ENCODE data around the gene GDA. TPM values are rescaled to one million over a fixed set of nuclear protein-coding genes. Genes with fewer than 3 reads are reported as not detected.
"Not testable (repeated sequence)": the region's sequence is repeated elsewhere in the genome, so short reads cannot be mapped to it uniquely, and the experiment has no call there.

GDA gene
- total and polyA plus RNA-seq, 2 donors: 0.76 to 3.9 TPM

DNA sequence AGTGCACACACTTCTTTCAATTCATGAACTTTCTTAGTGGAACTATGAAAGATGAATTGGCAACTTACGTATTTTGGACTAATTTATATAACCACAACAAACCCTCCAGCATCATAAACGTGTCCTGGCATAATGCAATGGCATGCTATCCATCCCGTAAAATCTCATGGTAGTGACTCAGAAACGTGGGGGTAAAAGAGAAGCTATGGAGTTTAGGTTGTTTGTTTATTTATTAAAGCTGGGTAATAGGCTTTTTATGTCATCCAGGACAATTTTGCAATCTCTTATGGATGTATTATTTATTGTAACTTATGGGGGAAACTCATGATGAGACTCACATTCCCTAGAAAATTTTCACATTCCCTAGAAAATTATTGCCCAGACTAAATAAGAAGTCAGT is 106.3 kb downstream of the GDA start:
- H3K4me1 ChIP-seq (ENCODE audit: control insufficient read depth in 2 of 2, insufficient read depth in 2 of 2, low read length in 2 of 2): no peaks in the 10 kb centered on the region
- 91% methylated on average over 4 of the region's 4 CpGs for WGBS
- no peaks in the 10 kb centered on the region for H3K27me3 ChIP-seq (ENCODE audit: control insufficient read depth in 2 of 2, insufficient read depth in 1 of 2, low read length in 1 of 2)
- H3K27ac ChIP-seq (ENCODE audit: low read depth in 1 of 2, low read length in 1 of 2): no peak overlapping the region
- DNase-seq (ENCODE audit: low read depth in 6 of 9, low spot score in 9 of 9): no peak
- H3K9me3 ChIP-seq (ENCODE audit: control insufficient read depth in 2 of 2, insufficient read depth in 1 of 2, low read length in 1 of 2): no peaks in the 10 kb centered on the region
- H3K36me3 ChIP-seq (ENCODE audit: control insufficient read depth in 2 of 2, insufficient read depth in 2 of 2, low read length in 1 of 2): no peaks in the 10 kb centered on the region
- no peak overlapping the region for H3K4me3 ChIP-seq (ENCODE audit: low read length in 2 of 2)

GRCh38 chr9:72256931-72257330 is 107.7 kb downstream of the GDA start:
- Histone ChIP-seq H3K27me3 (ENCODE audit: control insufficient read depth in 2 of 2, insufficient read depth in 1 of 2, low read length in 1 of 2) (no peaks in the 10 kb centered on the region), H3K27ac (ENCODE audit: low read depth in 1 of 2, low read length in 1 of 2) (no peak overlapping the region), H3K4me1 (ENCODE audit: control insufficient read depth in 2 of 2, insufficient read depth in 2 of 2, low read length in 2 of 2) (no peaks in the 10 kb centered on the region), H3K36me3 (ENCODE audit: control insufficient read depth in 2 of 2, insufficient read depth in 2 of 2, low read length in 1 of 2) (no peaks in the 10 kb centered on the region), H3K9me3 (ENCODE audit: control insufficient read depth in 2 of 2, insufficient read depth in 1 of 2, low read length in 1 of 2) (no peaks in the 10 kb centered on the region), H3K4me3 (ENCODE audit: low read length in 2 of 2) (no peak overlapping the region)
- no peak for DNase-seq (ENCODE audit: low read depth in 6 of 9, low spot score in 9 of 9)
- 89% methylated on average over 6 of the region's 6 CpGs for WGBS

- Histone ChIP-seq H3K27ac (ENCODE audit: low read depth in 1 of 2, low read length in 1 of 2) (no peak overlapping the region), H3K9me3 (ENCODE audit: control insufficient read depth in 2 of 2, insufficient read depth in 1 of 2, low read length in 1 of 2) (no peaks in the 10 kb centered on the region), H3K36me3 (ENCODE audit: control insufficient read depth in 2 of 2, insufficient read depth in 2 of 2, low read length in 1 of 2) (no peaks in the 10 kb centered on the region), H3K27me3 (ENCODE audit: control insufficient read depth in 2 of 2, insufficient read depth in 1 of 2, low read length in 1 of 2) (no peaks in the 10 kb centered on the region), H3K4me3 (ENCODE audit: low read length in 2 of 2) (no peak overlapping the region), H3K4me1 (ENCODE audit: control insufficient read depth in 2 of 2, insufficient read depth in 2 of 2, low read length in 2 of 2) (no peaks in the 10 kb centered on the region)
- DNase-seq (ENCODE audit: low read depth in 6 of 9, low spot score in 9 of 9): no peak
- WGBS: 95% methylated on average over 3 of the region's 3 CpGs
Measured at GRCh38 chr9:72257814-72258213, 108.6 kb downstream of the GDA start.

GRCh38 chr9:72262063-72262462 is 112.8 kb downstream of the GDA start:
- Histone ChIP-seq H3K36me3 (ENCODE audit: control insufficient read depth in 2 of 2, insufficient read depth in 2 of 2, low read length in 1 of 2) (no peaks in the 10 kb centered on the region), H3K9me3 (ENCODE audit: control insufficient read depth in 2 of 2, insufficient read depth in 1 of 2, low read length in 1 of 2) (no peaks in the 10 kb centered on the region), H3K27me3 (ENCODE audit: control insufficient read depth in 2 of 2, insufficient read depth in 1 of 2, low read length in 1 of 2) (no peaks in the 10 kb centered on the region), H3K27ac (ENCODE audit: low read depth in 1 of 2, low read length in 1 of 2) (no peak overlapping the region), H3K4me3 (ENCODE audit: low read length in 2 of 2) (no peak overlapping the region), H3K4me1 (ENCODE audit: control insufficient read depth in 2 of 2, insufficient read depth in 2 of 2, low read length in 2 of 2) (no peaks in the 10 kb centered on the region)
- DNase-seq (ENCODE audit: low read depth in 6 of 9, low spot score in 9 of 9): no peak
- 80% methylated on average over 2 of the region's 2 CpGs for WGBS

GRCh38 chr9:72263572-72263971 is 114.3 kb downstream of the GDA start:
- no peaks in the 10 kb centered on the region for H3K9me3 ChIP-seq (ENCODE audit: control insufficient read depth in 2 of 2, insufficient read depth in 1 of 2, low read length in 1 of 2)
- H3K27me3 ChIP-seq (ENCODE audit: control insufficient read depth in 2 of 2, insufficient read depth in 1 of 2, low read length in 1 of 2): no peaks in the 10 kb centered on the region
- H3K4me3 ChIP-seq (ENCODE audit: low read length in 2 of 2): no peak overlapping the region
- no peaks in the 10 kb centered on the region for H3K4me1 ChIP-seq (ENCODE audit: control insufficient read depth in 2 of 2, insufficient read depth in 2 of 2, low read length in 2 of 2)
- no peak overlapping the region for H3K27ac ChIP-seq (ENCODE audit: low read depth in 1 of 2, low read length in 1 of 2)
- H3K36me3 ChIP-seq (ENCODE audit: control insufficient read depth in 2 of 2, insufficient read depth in 2 of 2, low read length in 1 of 2): no peaks in the 10 kb centered on the region
- WGBS: 99% methylated on average over 1 of the region's 1 CpG
- no peak for DNase-seq (ENCODE audit: low read depth in 6 of 9, low spot score in 9 of 9)

DNA sequence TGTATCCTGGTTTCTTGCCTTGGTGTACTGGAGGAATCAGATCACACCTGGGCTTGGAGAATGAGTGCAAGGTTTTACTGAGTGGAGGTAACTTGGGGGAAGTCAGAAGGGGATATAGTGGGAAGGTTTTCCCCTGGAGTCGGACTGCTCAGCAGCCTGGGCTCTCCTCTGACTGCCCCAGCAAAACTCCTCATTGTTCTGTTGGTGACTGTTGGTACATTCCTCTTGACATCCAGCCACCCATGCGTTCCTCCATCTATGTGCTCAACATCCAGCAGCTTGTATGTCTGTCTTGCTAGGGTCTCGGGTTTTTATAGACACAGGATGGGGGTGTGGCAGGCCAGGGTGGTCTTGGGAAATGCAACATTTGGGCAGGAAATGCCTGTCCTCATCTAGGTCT is 119.7 kb downstream of the GDA start:
- no peak overlapping the region for H3K27ac ChIP-seq (ENCODE audit: low read depth in 1 of 2, low read length in 1 of 2)
- H3K4me1 ChIP-seq (ENCODE audit: control insufficient read depth in 2 of 2, insufficient read depth in 2 of 2, low read length in 2 of 2): no peaks in the 10 kb centered on the region
- no peaks in the 10 kb centered on the region for H3K9me3 ChIP-seq (ENCODE audit: control insufficient read depth in 2 of 2, insufficient read depth in 1 of 2, low read length in 1 of 2)
- no peak for DNase-seq (ENCODE audit: low read depth in 6 of 9, low spot score in 9 of 9)
- no peaks in the 10 kb centered on the region for H3K36me3 ChIP-seq (ENCODE audit: control insufficient read depth in 2 of 2, insufficient read depth in 2 of 2, low read length in 1 of 2)
- 79% methylated on average over 3 of the region's 3 CpGs for WGBS
- H3K4me3 ChIP-seq (ENCODE audit: low read length in 2 of 2): no peak overlapping the region
- H3K27me3 ChIP-seq (ENCODE audit: control insufficient read depth in 2 of 2, insufficient read depth in 1 of 2, low read length in 1 of 2): no peaks in the 10 kb centered on the region

DNA sequence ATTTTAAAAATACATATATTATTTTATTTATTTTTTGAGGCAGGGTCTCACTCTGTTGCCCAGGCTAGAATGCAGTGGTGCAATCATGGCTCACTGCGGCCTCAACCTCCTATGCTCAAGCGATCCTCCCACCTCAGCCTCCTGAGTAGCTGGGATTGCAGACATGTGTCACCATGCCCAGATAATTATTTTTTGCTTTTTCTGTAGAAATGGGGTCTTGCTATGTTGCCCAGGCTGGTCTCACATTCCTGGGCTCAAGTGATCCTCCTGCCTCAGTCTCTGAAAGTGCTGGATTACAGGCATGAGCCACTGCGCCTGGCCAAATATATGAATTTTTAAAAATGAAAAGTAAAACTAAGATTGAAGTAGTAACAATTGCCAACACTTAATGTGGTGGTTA is 121.1 kb downstream of the GDA start:
- not testable (repeated sequence) for H3K27ac ChIP-seq (ENCODE audit: low read depth in 1 of 2, low read length in 1 of 2); H3K9me3 ChIP-seq (ENCODE audit: control insufficient read depth in 2 of 2, insufficient read depth in 1 of 2, low read length in 1 of 2); H3K27me3 ChIP-seq (ENCODE audit: control insufficient read depth in 2 of 2, insufficient read depth in 1 of 2, low read length in 1 of 2); H3K4me3 ChIP-seq (ENCODE audit: low read length in 2 of 2); H3K36me3 ChIP-seq (ENCODE audit: control insufficient read depth in 2 of 2, insufficient read depth in 2 of 2, low read length in 1 of 2); H3K4me1 ChIP-seq (ENCODE audit: control insufficient read depth in 2 of 2, insufficient read depth in 2 of 2, low read length in 2 of 2); DNase-seq (ENCODE audit: low read depth in 6 of 9, low spot score in 9 of 9)
- WGBS: over 99% methylated on average over 3 of the region's 3 CpGs

GRCh38 chr9:72271613-72272478 is 122.6 kb downstream of the GDA start:
- no peaks in the 10 kb centered on the region for H3K4me1 ChIP-seq (ENCODE audit: control insufficient read depth in 2 of 2, insufficient read depth in 2 of 2, low read length in 2 of 2)
- H3K27me3 ChIP-seq (ENCODE audit: control insufficient read depth in 2 of 2, insufficient read depth in 1 of 2, low read length in 1 of 2): no peaks in the 10 kb centered on the region
- WGBS: 59% methylated on average over 9 of the region's 9 CpGs
- H3K9me3 ChIP-seq (ENCODE audit: control insufficient read depth in 2 of 2, insufficient read depth in 1 of 2, low read length in 1 of 2): no peaks in the 10 kb centered on the region
- DNase-seq (ENCODE audit: low read depth in 6 of 9, low spot score in 9 of 9): peak in 8 of 9 donors; percentile 3 to 61 (median 28)
- no peaks in the 10 kb centered on the region for H3K36me3 ChIP-seq (ENCODE audit: control insufficient read depth in 2 of 2, insufficient read depth in 2 of 2, low read length in 1 of 2)
- H3K4me3 ChIP-seq (ENCODE audit: low read length in 2 of 2): no peak overlapping the region
- no peak overlapping the region for H3K27ac ChIP-seq (ENCODE audit: low read depth in 1 of 2, low read length in 1 of 2)

- Histone ChIP-seq H3K9me3 (ENCODE audit: control insufficient read depth in 2 of 2, insufficient read depth in 1 of 2, low read length in 1 of 2) (no peaks in the 10 kb centered on the region), H3K27ac (ENCODE audit: low read depth in 1 of 2, low read length in 1 of 2) (no peak overlapping the region), H3K27me3 (ENCODE audit: control insufficient read depth in 2 of 2, insufficient read depth in 1 of 2, low read length in 1 of 2) (no peaks in the 10 kb centered on the region), H3K36me3 (ENCODE audit: control insufficient read depth in 2 of 2, insufficient read depth in 2 of 2, low read length in 1 of 2) (no peaks in the 10 kb centered on the region), H3K4me1 (ENCODE audit: control insufficient read depth in 2 of 2, insufficient read depth in 2 of 2, low read length in 2 of 2) (no peaks in the 10 kb centered on the region), H3K4me3 (ENCODE audit: low read length in 2 of 2) (no peak overlapping the region)
- 71% methylated on average over 4 of the region's 4 CpGs for WGBS
- no peak for DNase-seq (ENCODE audit: low read depth in 6 of 9, low spot score in 9 of 9)
Measured at GRCh38 chr9:72274441-72274840, 125.2 kb downstream of the GDA start.
